ENCODE results near the gene ETDA.
"Not testable (repeated sequence)": the region's sequence is repeated elsewhere in the genome, so short reads cannot be mapped to it uniquely, and the experiment has no call there.

The ETDA gene

DNA sequence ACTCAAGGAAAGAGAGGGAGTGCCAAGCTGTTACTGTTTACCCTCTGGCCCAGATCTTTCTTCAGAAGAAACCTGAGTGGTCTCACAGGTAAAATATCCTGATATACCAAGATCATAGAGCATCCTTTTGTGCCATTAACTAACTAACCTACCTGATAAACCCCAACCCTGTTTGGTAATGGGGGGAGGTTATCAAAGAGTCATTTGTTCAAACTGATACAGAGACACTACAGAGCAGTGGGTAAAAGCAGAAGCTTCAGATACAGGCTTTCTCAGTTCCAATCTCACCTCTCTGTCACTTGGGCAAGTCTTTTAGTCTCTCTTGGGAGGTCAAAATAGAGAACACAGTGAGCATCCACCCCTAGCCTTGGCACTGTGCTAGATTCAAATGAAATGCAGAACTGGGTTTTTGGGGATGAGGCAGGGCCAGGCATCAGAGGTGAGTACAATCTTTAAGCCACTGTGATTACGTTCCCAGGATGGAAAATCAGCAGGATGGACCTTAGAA lies at the start of gene ETDA:
ETDA (plus strand) TSS at position 51 of the 508 bp plus-strand sequence. CDS start 1,216 bp downstream, outside the sequence.
- not testable (repeated sequence) for DNase-seq

DNA sequence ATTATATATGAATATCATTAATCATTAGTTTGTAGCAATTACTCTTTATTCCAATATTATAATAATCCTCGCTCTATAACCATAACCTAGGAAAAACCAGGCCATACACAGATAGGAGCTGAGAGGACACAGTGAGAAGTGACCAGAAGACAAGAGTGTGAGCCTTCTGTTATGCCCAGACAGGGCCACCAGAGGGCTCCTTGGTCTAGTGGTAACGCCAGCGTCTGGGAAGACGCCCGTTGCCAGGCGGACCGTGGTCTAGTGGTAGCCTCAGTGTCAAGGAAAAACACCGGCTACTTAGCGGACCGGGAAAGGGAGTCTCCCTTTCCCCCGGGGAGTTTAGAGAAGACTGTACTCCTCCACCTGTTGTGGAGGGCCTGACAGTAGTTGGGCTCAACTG lies 45.4 kb upstream of the ETDA start:
- DNase-seq, result not testable (repeated sequence)

DNA sequence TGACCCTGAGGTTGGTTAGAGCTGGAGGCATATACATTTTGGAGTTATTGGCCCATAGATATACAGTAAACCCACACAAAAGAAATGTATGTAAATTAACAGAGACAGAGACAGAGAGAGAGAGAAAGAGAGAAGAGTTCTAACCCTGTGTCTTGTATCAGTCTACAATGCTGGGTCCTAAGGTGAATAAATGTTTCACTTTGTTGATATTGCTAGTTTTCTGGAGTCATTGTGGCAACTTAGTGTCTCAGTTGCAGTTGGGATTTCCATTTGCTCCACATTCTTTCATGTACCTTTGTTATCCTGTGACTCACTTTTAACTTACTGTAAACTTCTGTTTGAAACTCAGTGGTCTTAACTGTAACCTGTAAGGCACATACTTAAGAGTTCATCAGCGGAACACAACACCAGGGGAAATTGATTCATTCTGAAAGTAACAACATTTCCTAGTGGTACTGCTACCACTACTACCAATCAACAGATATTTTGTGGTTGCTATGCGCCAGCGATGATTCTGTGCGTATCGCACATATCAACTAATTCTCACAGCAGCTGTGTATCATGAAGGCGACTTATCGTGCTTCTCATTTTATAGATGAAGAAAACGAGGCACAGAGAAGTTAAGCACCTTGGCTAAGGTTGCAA lies 38.5 kb upstream of the ETDA start:
- no peak for DNase-seq

DNA sequence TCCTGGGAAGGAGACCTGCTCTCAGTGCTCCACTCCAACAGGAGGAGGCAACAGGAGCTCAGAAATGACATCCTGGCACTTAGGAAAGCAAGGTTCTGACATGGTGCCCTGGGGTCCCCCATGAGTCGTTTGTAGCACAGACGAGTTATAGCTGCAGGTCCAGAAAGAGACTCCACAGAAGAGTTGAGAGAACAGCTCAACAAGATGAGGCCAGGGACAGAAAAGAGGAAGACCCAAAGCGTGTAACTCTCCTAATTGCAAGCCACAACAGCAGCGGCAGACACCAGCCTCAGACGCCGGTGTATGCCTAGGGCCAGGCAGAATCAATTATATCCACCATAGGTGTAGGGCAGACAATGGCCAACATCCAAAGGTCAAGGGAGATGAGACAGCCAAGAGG lies 5.9 kb upstream of the ETDA start:
- DNase-seq, result not testable (repeated sequence)

DNA sequence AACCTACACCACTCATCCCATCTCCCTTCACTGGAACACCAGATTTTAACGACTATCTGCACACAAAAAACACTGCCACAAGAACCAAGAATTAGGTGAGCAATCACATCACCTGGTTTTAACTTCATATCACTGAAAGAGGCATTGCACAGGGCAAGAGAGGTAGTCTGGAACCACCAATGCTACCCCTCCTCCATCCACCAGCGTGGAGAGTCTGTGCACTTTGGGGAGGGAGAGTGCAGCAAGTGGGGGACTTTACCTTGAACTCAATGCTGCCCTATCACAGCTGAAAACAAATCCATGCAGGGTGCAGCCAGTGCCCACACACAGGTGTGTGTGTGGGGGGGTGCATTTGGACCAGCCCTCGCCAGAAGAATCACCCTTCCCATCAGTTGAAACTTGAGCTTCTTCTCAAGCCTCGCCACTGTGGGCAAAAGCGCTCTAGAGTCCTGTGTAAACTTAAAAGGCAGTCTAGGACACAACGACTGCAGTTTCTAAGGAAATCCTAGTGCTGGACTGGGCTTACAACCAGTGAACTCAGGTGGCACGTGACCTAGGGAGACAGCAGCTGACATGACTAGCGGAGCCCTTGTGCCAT lies 4.3 kb downstream of the ETDA start:
- not testable (repeated sequence) for DNase-seq

DNA sequence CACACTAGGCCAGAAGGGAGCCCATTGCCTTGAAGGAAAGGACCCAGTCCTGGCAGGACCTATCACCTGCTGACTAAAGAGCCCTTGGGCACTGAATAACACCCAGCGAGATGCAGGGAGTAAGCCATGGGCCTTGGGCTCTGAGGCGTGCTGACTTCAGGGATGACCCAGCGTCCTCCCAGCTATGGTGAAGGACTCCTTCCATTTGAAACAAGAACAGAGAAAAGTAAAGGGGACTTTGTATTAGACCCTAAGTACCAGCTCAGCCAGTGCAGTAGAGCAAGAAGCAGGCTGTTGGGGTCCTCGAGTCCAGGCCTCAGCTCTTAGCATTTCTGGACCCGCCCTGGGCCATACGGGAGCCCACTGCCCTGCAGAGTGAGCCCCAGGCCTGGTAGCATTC lies 5.1 kb downstream of the ETDA start:
- DNase-seq, result no peak

DNA sequence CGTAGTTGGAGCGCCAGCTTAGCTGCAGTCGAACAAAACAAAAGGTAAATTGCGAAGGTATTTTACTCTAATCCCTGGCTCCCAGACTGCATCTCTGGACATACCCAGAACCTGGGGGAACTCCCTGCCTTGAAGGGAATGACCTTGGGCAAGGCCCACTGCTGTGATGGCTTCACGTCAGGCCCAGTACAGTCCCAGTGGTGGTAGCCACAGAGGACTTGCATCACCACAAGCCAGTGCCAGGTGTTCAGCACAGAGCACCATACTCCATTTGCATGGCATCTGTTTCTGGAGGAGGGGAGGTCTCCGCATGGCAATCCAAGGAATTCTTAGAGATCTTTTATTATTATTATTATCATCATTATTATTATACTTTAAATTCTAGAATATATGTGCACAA lies 5.6 kb downstream of the ETDA start:
- DNase-seq, result no peak

DNA sequence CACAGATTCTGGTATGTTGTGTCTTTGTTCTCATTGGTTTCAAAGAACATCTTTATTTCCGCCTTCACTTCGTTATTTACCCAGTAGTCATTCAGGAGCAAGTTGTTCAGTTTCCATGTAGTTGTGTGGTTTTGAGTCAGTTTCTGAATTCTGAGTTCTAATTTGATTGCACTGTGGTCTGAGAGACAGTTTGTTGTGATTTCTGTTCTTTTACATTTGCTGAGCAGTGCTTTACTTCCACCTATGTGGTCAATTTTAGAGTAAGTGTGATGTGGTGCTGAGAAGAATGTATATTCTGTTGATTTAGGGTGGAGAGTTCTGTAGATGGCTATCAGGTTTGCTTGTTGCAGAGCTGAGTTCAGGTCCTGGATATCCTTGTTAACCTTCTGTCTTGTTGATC lies 9.1 kb downstream of the ETDA start:
- DNase-seq, result not testable (repeated sequence)

DNA sequence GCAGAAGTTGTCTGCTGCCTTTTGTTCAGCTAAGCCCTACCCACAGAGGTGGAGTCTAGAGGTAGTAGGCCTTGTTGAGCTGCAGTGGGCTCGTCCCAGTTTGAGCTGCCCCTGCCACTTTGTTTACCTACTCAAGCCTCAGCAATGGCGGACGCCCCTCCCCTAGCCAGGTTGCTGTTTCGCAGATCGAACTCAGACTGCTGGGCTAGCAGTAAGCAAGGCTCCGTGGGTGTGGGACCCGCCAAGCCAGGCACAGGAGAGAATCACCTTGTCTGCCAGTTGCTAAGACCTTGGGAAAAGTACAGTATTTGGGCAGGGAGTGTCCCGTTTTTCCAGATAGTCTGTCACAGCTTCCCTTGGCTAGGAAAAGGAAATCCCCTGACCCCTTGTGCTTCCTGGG lies 11.5 kb downstream of the ETDA start:
- not testable (repeated sequence) for DNase-seq

DNA sequence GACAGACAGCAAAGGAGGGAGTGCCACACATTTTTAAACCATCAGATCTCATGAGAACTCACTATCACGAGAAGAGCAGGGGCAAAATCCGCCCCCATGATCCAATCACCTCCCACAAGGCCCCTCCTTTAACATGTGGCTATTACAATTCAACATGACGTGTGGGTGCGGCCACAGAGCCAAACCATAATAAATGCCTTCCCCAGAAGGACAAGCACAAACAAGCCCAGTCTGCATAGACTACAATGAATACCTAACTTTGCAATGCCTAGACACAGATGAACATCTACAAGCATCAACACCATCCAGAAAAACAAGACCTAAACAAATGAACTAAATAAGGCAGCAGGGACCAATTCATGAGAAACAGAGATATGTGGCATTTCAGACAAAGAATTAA lies 12.3 kb downstream of the ETDA start:
- no peak for DNase-seq

DNA sequence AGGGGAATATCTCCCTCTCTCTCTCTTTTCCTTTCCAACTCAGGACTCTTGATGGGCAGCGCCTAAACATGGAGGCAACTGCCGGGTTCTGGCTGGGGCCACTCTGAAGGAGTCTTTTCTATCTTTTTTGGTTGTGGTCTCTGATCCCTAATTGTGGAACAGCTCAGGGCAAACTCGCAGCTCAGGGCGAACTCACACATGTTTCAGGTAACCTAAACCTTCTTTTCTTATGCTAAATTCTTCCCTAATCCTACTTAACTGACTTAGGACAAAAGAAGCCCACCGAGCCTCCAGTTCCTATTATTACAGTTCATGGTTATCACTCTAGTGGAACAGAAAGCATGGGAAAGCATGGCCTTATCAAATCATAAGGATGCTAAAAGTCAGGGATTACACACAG lies 21.3 kb downstream of the ETDA start:
- no peak for DNase-seq

DNA sequence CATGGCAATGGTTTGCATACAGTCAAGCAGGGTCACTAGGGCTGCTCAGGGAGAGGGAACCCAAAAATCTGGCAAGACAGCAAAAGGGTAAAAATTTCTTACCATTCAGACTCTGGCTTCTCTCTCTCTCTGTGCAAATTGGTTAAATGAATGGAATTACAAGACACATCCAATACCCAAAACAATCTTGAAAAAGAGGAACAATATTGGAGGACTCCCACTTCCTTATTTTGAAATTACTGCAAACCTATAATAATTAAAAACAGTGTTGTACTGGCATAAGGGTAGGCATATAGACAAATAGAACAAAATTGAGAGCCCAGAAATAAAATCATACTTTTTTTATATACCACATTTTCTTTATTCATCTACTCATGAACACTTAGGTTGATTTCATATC lies 24.1 kb downstream of the ETDA start:
- no peak for DNase-seq

DNA sequence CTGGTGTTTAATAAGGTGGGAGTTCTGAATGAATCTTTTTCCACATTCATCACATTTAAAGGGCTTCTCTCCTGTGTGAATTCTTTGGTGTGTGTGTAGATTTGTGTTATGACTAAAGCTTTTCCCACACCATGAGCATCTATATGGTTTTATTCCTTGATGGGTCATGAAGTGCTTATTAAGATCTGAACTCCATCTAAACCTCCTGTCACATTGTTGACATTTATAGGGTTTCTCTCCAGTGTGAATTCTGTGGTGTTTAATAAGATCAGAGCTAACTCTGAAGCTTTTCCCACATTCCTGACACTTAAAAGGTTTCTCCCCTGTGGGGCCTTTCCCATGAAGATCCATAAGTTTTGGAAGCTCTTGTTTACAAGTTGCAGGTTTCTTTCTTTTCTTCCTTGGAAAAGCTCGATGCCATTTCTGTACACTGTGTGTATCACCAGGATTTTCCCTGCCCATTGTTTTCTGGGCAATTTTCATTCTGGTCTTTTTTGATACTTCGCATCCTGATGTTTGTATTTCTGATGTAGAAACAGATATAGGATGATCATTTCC lies 35.5 kb downstream of the ETDA start:
- DNase-seq, result no peak

DNA sequence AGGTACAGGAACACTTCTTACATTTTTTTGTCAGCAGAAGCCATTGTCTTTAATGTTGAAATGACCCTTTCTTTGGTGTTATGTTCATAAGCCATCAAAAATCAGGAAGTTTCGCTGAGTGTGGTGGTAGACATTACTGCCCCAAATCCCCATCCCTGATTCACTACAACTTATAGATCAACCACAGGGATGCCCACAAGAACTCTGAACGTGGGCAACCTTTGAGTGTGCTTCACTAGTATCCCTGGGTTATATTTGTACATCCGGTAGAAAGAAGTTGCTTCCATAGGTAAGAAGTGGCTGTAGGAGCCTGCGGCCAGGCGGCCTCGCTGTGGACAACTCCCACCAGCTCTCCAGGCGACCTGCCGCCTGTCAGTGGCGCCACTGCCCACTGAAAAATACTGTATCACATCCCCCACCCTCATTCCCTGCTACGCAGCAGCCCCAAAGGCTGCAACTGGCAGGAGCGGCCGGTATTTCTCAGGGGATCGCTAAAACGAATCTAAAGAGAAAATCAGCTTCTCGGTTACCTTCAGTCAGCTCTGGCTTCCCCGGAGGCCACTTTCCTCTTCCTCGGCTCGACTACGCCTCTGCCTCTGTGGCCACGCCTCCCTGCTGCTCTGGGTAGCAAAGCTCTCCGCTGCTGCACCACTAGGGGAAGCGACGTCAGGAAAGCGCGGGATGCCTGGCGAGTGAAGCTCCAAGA lies 43.5 kb downstream of the ETDA start:
- peak; percentile 52 for DNase-seq

DNA sequence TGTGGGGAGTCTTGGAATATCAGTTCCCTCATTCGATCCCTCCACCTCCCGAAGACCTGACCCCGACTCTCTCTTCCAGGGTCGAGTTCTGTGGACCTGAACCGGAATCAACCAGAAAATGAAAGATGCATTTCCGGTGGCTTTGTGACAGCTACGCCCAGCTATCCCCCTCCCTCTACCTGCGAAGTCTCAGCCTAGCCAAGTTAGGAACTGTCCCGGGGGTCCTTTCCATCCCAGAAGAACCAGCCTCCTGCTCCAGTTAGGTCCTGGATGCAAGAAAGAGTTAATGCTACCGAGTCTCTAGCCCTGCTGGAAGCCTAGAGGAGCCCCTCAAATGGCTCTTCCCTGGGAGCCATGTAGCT lies 44.1 kb downstream of the ETDA start:
- DNase-seq, result no peak

DNA sequence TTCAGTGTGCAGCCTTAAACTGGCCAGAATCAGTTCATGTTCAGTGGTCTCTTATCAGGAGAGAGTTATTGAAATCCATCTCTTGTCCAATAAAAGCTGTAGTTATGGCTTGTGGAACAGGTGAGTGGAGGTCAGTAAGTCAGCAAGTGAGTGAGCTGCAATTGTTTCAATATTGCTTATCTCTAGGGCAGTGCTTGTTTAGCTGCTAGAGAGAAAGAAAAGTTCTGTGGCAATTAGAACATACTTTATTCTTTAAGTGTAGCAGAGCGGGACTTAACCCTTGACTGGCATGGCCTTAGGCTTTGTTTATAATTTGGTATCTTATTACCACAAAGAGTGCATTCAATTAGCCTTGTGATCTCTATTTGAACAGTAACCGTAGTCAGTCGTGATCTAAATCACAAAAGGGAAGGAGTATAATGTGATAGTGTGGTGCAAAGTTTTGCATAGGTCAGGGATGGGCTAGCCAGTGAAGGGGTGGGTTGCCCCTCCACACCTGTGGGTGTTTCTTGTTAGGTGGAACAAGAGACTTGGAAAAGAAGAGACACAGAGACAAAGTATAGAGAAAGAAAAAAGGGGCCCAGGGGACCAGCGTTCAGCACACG lies 50.5 kb downstream of the ETDA start:
- DNase-seq, result no peak

All from right hindlimb (tissue), 1 donor.